HepG2 (cell line): ENCODE data around the gene PDE9A.

Experiments used
- ATF7 ChIP-seq, 2 experiments: fragments of 450-650 bp in 1 of 2; sonication (generic) in 1 of 2; formaldehyde crosslinking in 1 of 2; IDR thresholded peaks; 2 replicates each; pipeline versions ENCODE4 v1.4.0 to v1.6.1; 2016 to 2020; ENCODE audit warnings: antibody characterized with exemption in 1 of 2, mild to moderate bottlenecking in 1 of 2, missing genetic modification reagents in 1 of 2
- MAX ChIP-seq: IDR thresholded peaks from 2 replicates; pipeline ENCODE4 v1.6.1; 2012; ENCODE audit warnings: inconsistent platforms
- SMARCE1 ChIP-seq: fragments of 450-650 bp; IDR thresholded peaks from 2 replicates; pipeline ENCODE4 v1.6.1; 2017; ENCODE audit warnings: borderline replicate concordance
- ZNF382 ChIP-seq: sonication (generic); formaldehyde crosslinking; IDR thresholded peaks from 2 replicates; pipeline ENCODE4 v1.5.0; 2020; ENCODE audit warnings: missing genetic modification reagents, mild to moderate bottlenecking, borderline replicate concordance
- TF ChIP-seq, protein P1 (sequence below): sonication (generic); formaldehyde crosslinking; IDR thresholded peaks from 2 replicates; pipeline ENCODE4 v1.5.0; 2020; ENCODE audit warnings: mild to moderate bottlenecking, missing genetic modification reagents, moderate library complexity

DNA sequence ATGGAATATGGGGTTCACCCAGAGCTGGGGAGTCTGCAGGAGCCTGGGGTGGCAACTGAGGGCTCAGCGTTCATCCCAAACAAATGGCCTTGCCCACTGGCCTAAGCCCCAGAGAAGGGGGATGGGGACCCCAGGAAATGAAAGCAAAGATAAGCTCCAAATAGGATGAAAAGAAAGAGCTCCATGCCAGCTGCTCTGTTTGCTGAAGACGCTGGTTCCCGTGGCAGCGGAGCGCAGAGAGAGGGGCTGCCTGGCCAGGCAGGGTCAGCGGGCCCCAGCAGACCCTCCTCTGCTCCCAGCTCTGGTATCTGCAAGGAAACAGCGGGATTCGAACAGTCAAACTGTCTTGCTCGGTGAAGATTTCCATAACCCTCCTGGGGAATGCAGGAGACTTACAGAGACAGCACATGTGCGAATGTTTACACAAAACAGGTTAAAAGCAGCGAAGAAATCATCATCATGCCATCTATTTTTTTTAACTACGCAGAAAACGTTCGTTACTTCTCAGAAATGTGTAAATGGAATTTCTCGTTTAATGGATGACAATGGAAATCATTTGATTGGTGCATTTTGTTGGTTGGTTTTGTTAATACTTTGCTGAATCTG, 94.4 kb downstream of the PDE9A start:
- TF ChIP-seq, protein P1, sequence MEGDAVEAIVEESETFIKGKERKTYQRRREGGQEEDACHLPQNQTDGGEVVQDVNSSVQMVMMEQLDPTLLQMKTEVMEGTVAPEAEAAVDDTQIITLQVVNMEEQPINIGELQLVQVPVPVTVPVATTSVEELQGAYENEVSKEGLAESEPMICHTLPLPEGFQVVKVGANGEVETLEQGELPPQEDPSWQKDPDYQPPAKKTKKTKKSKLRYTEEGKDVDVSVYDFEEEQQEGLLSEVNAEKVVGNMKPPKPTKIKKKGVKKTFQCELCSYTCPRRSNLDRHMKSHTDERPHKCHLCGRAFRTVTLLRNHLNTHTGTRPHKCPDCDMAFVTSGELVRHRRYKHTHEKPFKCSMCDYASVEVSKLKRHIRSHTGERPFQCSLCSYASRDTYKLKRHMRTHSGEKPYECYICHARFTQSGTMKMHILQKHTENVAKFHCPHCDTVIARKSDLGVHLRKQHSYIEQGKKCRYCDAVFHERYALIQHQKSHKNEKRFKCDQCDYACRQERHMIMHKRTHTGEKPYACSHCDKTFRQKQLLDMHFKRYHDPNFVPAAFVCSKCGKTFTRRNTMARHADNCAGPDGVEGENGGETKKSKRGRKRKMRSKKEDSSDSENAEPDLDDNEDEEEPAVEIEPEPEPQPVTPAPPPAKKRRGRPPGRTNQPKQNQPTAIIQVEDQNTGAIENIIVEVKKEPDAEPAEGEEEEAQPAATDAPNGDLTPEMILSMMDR (CRISPR knock-in tag), result no peak
- TF ChIP-seq MAX (no peak), SMARCE1 (no peak), ATF7 (IDR thresholded peaks at IDR 0.05) (no peak), ATF7 (CRISPR knock-in tag; IDR thresholded peaks at IDR 0.05) (no peak), ZNF382 (no peak)
